Subcutaneous abdominal adipose tissue (tissue), 5 donors: ENCODE results near the gene TTLL11.

ENCODE experiments used
- H3K27ac ChIP-seq: one replicate; pipeline ENCODE4 v1.7.0; 2013; ENCODE audit warnings: low read depth, mild to moderate bottlenecking, inconsistent platforms, low read length, moderate library complexity
- H3K27me3 ChIP-seq, 5 donors: one replicate each; pipeline ENCODE4 v1.7.0; 2013; ENCODE audit warnings: low read length in 5 of 5, inconsistent platforms in 1 of 5; ENCODE audit not compliant: control insufficient read depth in 5 of 5, insufficient read depth in 4 of 5
- H3K36me3 ChIP-seq, 5 donors: one replicate each; pipeline ENCODE4 v1.7.0; 2013; ENCODE audit warnings: low read length in 5 of 5; ENCODE audit not compliant: control insufficient read depth in 5 of 5, insufficient read depth in 5 of 5
- H3K4me1 ChIP-seq, 5 donors: one replicate each; pipeline ENCODE4 v1.7.0; 2013; ENCODE audit warnings: low read length in 5 of 5, mild to moderate bottlenecking in 3 of 5, moderate library complexity in 1 of 5; ENCODE audit not compliant: control insufficient read depth in 5 of 5, insufficient read depth in 5 of 5
- H3K4me3 ChIP-seq, 5 donors: one replicate each; pipeline ENCODE4 v1.7.0; 2013; ENCODE audit warnings: low read length in 5 of 5, low read depth in 1 of 5
- H3K9ac ChIP-seq, 5 donors: one replicate each; pipeline ENCODE4 v1.7.0; 2013; ENCODE audit warnings: low read length in 5 of 5, mild to moderate bottlenecking in 4 of 5, moderate library complexity in 3 of 5
- H3K9me3 ChIP-seq, 5 donors: one replicate each; pipeline ENCODE4 v1.7.0; 2013; ENCODE audit warnings: low read length in 5 of 5; ENCODE audit not compliant: control insufficient read depth in 5 of 5
- donor health status: healthy.
- donor health status: healthy.
- donor health status: healthy.
- donor health status: healthy.
- donor health status: healthy.

Gene TTLL11

GRCh38 chr9:121844562-121844961, 248.5 kb downstream of the TTLL11 start:
- H3K27me3 ChIP-seq = no peaks in the 10 kb centered on the region
- H3K4me3 ChIP-seq = no peak overlapping the region
- H3K4me1 ChIP-seq = peaks cover 0 to 5% (median 0%) of the 10 kb centered on the region in 5 donors
- no peak overlapping the region for H3K27ac ChIP-seq
- H3K36me3 ChIP-seq = peaks cover 0 to 5% (median 0%) of the 10 kb centered on the region in 5 donors
- peaks cover 0 to 7% (median 5%) of the 10 kb centered on the region in 5 donors for H3K9me3 ChIP-seq
- no peak overlapping the region for H3K9ac ChIP-seq

- Histone ChIP-seq H3K27me3 (no peaks in the 10 kb centered on the region), H3K27ac (no peak overlapping the region), H3K4me3 (no peak overlapping the region), H3K4me1 (peaks cover 0 to 5% (median 0%) of the 10 kb centered on the region in 5 donors), H3K9me3 (peaks cover 0 to 5% (median 4%) of the 10 kb centered on the region in 5 donors), H3K9ac (no peak overlapping the region), H3K36me3 (peaks cover 0 to 5% (median 0%) of the 10 kb centered on the region in 5 donors)
Observed at GRCh38 chr9:121844098-121844497, 249.0 kb downstream of the TTLL11 start.

- Histone ChIP-seq H3K9me3 (no peaks in the 10 kb centered on the region), H3K4me3 (no peak overlapping the region), H3K9ac (no peak overlapping the region), H3K27me3 (no peaks in the 10 kb centered on the region), H3K27ac (no peak overlapping the region), H3K4me1 (peaks cover 0 to 5% (median 0%) of the 10 kb centered on the region in 5 donors), H3K36me3 (peaks cover 0 to 5% (median 0%) of the 10 kb centered on the region in 5 donors)
Observed at GRCh38 chr9:121842612-121842978, 250.5 kb downstream of the TTLL11 start.

GRCh38 chr9:121841771-121842611, 251.1 kb downstream of the TTLL11 start:
- Histone ChIP-seq H3K36me3 (peaks cover 0 to 5% (median 0%) of the 10 kb centered on the region in 5 donors), H3K27me3 (no peaks in the 10 kb centered on the region), H3K9ac (no peak overlapping the region), H3K4me3 (no peak overlapping the region), H3K9me3 (no peaks in the 10 kb centered on the region), H3K4me1 (peaks cover 0 to 5% (median 0%) of the 10 kb centered on the region in 5 donors), H3K27ac (no peak overlapping the region)

GRCh38 chr9:121840838-121841760, 252.0 kb downstream of the TTLL11 start:
- Histone ChIP-seq H3K9me3 (no peaks in the 10 kb centered on the region), H3K9ac (no peak overlapping the region), H3K4me3 (no peak overlapping the region), H3K27me3 (no peaks in the 10 kb centered on the region), H3K4me1 (peaks cover 0 to 5% (median 0%) of the 10 kb centered on the region in 5 donors), H3K36me3 (peaks cover 0 to 5% (median 0%) of the 10 kb centered on the region in 5 donors), H3K27ac (no peak overlapping the region)

- H3K27ac ChIP-seq = no peak overlapping the region
- H3K27me3 ChIP-seq = no peaks in the 10 kb centered on the region
Observed at GRCh38 chr9:121839726-121840500, 253.2 kb downstream of the TTLL11 start.

GRCh38 chr9:121838746-121839669, 254.1 kb downstream of the TTLL11 start:
- Histone ChIP-seq H3K4me1 (peaks cover 0 to 12% (median 0%) of the 10 kb centered on the region in 5 donors), H3K27me3 (no peaks in the 10 kb centered on the region), H3K36me3 (peaks cover 0 to 5% (median 0%) of the 10 kb centered on the region in 5 donors), H3K27ac (no peak overlapping the region), H3K4me3 (no peak overlapping the region), H3K9me3 (no peaks in the 10 kb centered on the region), H3K9ac (no peak overlapping the region)

More at GRCh38 chr9:121839726-121840500, 253.2 kb downstream of the TTLL11 start:
- H3K4me3 ChIP-seq = no peak overlapping the region
- H3K9me3 ChIP-seq = no peaks in the 10 kb centered on the region
- H3K36me3 ChIP-seq = peaks cover 0 to 5% (median 0%) of the 10 kb centered on the region in 5 donors
- H3K9ac ChIP-seq = no peak overlapping the region
- peaks cover 0 to 12% (median 0%) of the 10 kb centered on the region in 5 donors for H3K4me1 ChIP-seq

GRCh38 chr9:121837113-121837961, 255.8 kb downstream of the TTLL11 start:
- Histone ChIP-seq H3K27me3 (no peaks in the 10 kb centered on the region), H3K9me3 (no peaks in the 10 kb centered on the region), H3K4me1 (peaks cover 0 to 9% (median 0%) of the 10 kb centered on the region in 5 donors), H3K4me3 (no peak overlapping the region), H3K27ac (no peak overlapping the region), H3K9ac (no peak overlapping the region), H3K36me3 (peaks cover 0 to 5% (median 0%) of the 10 kb centered on the region in 5 donors)
